Mucosa of descending colon (tissue), 3 donors: ENCODE measurements around the gene ALG12. TPM values are rescaled to one million over a fixed set of nuclear protein-coding genes. Genes with fewer than 3 reads are reported as not detected.

ENCODE experiments used
- ATAC-seq: fragments of 200-7000 bp; cut with Tn5 transposase; one replicate; pipeline ENCODE4 v1.9.1; 2020; ENCODE audit warnings: mild to moderate bottlenecking, moderate library complexity
- DNase-seq, 3 donors: peaks; one replicate each; pipeline ENCODE4 v3.0.0-alpha.2; 2020
- H3K36me3 ChIP-seq: fragments of 200-600 bp; one replicate; pipeline ENCODE4 v1.8.0; 2021; ENCODE audit warnings: low read depth, mild to moderate bottlenecking
- H3K4me1 ChIP-seq: fragments of 200-600 bp; one replicate; pipeline ENCODE4 v1.8.0; 2021; ENCODE audit warnings: low read depth, mild to moderate bottlenecking
- H3K4me3 ChIP-seq: fragments of 200-600 bp; one replicate; pipeline ENCODE4 v1.8.0; 2021; ENCODE audit warnings: mild to moderate bottlenecking
- H3K9me3 ChIP-seq: fragments of 200-600 bp; one replicate; pipeline ENCODE4 v1.8.0; 2021; ENCODE audit warnings: mild to moderate bottlenecking
- intact Hi-C, 2 donors: fragments of 100-400 bp; cut with DNase I in 1 of 2; cut with micrococcal nuclease in 1 of 2; formaldehyde crosslinking; loops; one replicate each; pipeline versions ENCODE4 v1.11.0 to v1.11.1; 2022; cut with DNase I, micrococcal nuclease
- total RNA-seq, 3 donors: library from RNA; stranded (reverse); fragmentation: NEBNext Ultra II Directional in 2 of 3; extraction: Animal tissue kit (Norgen Biotek cat#: 25700) in 2 of 3; gene quantifications; one replicate each; pipeline versions ENCODE4 v1.2.1 to v1.2.4, GENCODE V29; 2021 to 2023
- TF ChIP-seq, protein P1 (sequence below): fragments of 200-600 bp; IDR thresholded peaks from one replicate; pipeline ENCODE4 v1.8.0; 2022; ENCODE audit warnings: antibody characterized with exemption, mild to moderate bottlenecking
- donor health status: DM: no; HTN: no; CAD: no; lungs with moderate emphysema.
- donor health status: DM: no; HTN: no; CAD: no.
- donor health status: DM: no; HTN: yes; CAD: no.

ALG12 gene
- total RNA-seq, 3 donors from 2014 or later: 21.7 to 28.7 (median 25.5) TPM

GRCh38 chr22:49877642-49878041 is 40.6 kb downstream of the ALG12 start:
- intact Hi-C loops: no loop called here
- Histone ChIP-seq H3K9me3 (no peaks in the 10 kb centered on the region), H3K4me1 (no peaks in the 10 kb centered on the region), H3K4me3 (no peak overlapping the region), H3K36me3 (no peaks in the 10 kb centered on the region)
- TF ChIP-seq, protein P1, sequence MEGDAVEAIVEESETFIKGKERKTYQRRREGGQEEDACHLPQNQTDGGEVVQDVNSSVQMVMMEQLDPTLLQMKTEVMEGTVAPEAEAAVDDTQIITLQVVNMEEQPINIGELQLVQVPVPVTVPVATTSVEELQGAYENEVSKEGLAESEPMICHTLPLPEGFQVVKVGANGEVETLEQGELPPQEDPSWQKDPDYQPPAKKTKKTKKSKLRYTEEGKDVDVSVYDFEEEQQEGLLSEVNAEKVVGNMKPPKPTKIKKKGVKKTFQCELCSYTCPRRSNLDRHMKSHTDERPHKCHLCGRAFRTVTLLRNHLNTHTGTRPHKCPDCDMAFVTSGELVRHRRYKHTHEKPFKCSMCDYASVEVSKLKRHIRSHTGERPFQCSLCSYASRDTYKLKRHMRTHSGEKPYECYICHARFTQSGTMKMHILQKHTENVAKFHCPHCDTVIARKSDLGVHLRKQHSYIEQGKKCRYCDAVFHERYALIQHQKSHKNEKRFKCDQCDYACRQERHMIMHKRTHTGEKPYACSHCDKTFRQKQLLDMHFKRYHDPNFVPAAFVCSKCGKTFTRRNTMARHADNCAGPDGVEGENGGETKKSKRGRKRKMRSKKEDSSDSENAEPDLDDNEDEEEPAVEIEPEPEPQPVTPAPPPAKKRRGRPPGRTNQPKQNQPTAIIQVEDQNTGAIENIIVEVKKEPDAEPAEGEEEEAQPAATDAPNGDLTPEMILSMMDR: no peak
- ATAC-seq: no peak
- no peak for DNase-seq

DNA sequence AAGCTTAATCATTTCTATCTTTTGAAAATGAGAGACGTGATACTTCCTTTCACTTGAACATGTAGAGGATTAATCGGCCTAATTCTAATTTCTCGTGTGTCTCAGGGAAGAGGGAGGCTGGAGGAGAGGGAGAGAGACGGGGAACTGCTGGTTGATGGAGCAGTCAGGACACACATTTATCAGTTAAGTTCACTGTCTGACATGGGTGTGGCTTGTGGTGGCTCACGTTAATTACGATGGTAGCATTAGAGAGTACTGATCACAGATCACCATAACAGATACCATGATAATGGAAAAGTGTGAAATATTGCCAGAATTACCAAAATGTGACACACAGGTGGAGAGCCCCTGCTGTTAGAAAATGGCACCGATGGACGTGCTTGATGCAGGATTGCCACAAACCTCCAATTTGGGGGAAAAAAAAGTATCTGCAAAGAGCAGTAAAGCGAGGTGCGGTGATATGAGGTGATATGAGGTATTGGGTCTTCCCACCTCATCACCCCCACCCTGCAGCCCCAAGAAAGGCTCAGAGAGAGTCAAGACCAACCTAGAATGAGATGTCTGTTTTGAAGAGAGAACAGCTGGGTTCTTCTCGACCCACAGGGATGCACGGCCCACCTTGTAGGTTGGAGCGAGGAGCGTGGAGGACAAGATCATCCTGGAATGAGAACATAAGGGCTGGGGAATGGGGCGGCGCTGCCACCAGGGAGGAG is 44.9 kb downstream of the ALG12 start:
- ATAC-seq (no peak), DNase-seq (no peak)
- TF ChIP-seq, protein P1: no peak
- intact Hi-C loops: no loop called here
- H3K4me1 ChIP-seq: no peaks in the 10 kb centered on the region
- H3K4me3 ChIP-seq: no peak overlapping the region
- H3K36me3 ChIP-seq: no peaks in the 10 kb centered on the region
- H3K9me3 ChIP-seq: peaks cover 13% of the 10 kb centered on the region

- no peaks in the 10 kb centered on the region for H3K36me3 ChIP-seq
- no peak overlapping the region for H3K4me3 ChIP-seq
- TF ChIP-seq, protein P1: no peak
- H3K9me3 ChIP-seq: peaks cover 13% of the 10 kb centered on the region
- ATAC-seq: no peak
- H3K4me1 ChIP-seq: no peaks in the 10 kb centered on the region
- no peak for DNase-seq
- intact Hi-C loops: no loop called here
These were observed 45.9 kb downstream of the ALG12 start for GRCh38 chr22:49872347-49872746.

GRCh38 chr22:49871482-49871881 is 46.8 kb downstream of the ALG12 start:
- ATAC-seq (no peak), DNase-seq (no peak)
- TF ChIP-seq, protein P1: no peak
- intact Hi-C loops: no loop called here
- no peaks in the 10 kb centered on the region for H3K4me1 ChIP-seq
- H3K36me3 ChIP-seq: no peaks in the 10 kb centered on the region
- no peak overlapping the region for H3K4me3 ChIP-seq
- H3K9me3 ChIP-seq: peaks cover 19% of the 10 kb centered on the region

GRCh38 chr22:49869845-49870712 is 48.2 kb downstream of the ALG12 start:
- intact Hi-C loops: no loop called here
- peaks cover 32% of the 10 kb centered on the region for H3K9me3 ChIP-seq
- no peak for DNase-seq
- H3K36me3 ChIP-seq: no peaks in the 10 kb centered on the region
- H3K4me3 ChIP-seq: no peak overlapping the region
- no peaks in the 10 kb centered on the region for H3K4me1 ChIP-seq
- peak; percentile 18 for ATAC-seq
- TF ChIP-seq, protein P1: no peak
